Activated gamma-delta T cell (primary cell): ENCODE data around the gene PLVAP.
"Not testable (repeated sequence)": the region's sequence is repeated elsewhere in the genome, so short reads cannot be mapped to it uniquely, and the experiment has no call there.

Experiments used
- DNase-seq: peaks from one replicate; lab custom pipeline; 2025; lab: John Stamatoyannopoulos, UW

PLVAP gene

DNA sequence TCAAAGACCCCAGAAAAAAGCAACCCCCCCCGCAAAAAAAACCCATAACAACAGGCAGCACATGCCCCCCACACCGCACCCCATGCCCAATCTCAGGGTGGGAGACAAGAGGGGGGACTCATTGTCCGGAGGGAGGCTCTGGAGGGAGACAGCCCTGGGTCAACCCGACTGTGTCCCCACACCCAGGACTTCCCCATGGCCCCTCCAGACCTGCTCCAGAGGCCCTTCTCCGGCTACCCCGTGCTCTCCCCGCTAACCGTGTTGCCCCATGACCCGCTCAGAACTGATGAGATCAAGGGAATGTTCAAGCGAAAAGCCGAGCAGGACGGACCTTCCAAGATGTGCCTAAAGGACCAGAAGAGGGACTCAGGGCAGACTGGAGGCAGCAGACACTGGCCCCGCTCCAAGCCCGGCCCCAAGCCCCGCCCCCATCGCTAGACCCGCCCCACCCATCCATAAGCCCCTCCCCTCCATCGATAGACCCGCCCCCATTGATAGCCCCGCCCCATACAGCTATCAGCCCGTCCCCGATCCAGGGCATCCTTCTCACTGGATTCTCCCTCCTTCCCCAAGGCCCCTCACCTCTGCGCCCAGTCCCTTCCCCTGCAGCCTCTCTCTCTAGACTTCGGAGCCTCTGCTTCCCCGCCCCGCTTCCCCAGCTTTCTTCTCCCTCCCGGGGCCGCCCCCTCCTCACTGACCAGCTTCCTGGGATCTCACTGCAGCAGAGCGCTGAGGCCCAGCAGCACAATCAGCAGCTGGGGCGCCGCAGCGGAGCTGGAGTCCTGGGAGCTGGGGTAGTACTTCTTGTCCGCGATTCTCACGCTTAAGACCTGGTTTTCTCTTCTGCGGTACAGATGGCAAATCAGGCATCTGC, 26.1 kb upstream of the PLVAP start:
- DNase-seq: no peak

DNA sequence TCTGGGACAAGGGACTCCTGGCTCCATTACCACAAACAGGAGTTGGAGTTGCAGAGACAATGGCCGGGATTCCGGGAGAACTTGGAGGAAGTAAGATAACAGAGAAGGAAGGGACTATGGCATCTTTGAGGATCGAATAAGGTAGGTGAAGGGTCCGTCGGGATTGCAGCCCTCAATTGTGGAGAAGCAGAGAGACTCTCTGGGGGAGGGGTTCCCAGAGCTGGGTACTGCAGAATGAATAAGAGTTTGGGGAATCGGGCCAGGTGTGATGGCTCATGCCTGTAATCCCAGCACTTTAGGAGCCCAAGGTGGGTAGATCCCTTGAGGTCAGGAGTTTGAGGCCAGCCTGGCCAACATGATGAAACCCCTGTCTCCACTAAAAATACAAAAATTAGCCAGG, 24.5 kb upstream of the PLVAP start:
- no peak for DNase-seq

- DNase-seq: no peak
Observed at GRCh38 chr19:17398902-17399527, 21.9 kb upstream of the PLVAP start.

GRCh38 chr19:17394891-17395415, 17.8 kb upstream of the PLVAP start:
- no peak for DNase-seq

- no peak for DNase-seq
Observed at GRCh38 chr19:17393914-17394313, 16.8 kb upstream of the PLVAP start, which contains the start of gene CCDC194. CCDC194 (minus strand) TSS chr19:17394196; CDS start chr19:17394158, 38 bp downstream.

- DNase-seq: no peak
Observed at GRCh38 chr19:17393002-17393401, 15.9 kb upstream of the PLVAP start.

- DNase-seq: no peak
Observed at GRCh38 chr19:17391371-17392151, 14.4 kb upstream of the PLVAP start.

- DNase-seq: peak; percentile 81
Observed at GRCh38 chr19:17390665-17391370, 13.7 kb upstream of the PLVAP start.

DNA sequence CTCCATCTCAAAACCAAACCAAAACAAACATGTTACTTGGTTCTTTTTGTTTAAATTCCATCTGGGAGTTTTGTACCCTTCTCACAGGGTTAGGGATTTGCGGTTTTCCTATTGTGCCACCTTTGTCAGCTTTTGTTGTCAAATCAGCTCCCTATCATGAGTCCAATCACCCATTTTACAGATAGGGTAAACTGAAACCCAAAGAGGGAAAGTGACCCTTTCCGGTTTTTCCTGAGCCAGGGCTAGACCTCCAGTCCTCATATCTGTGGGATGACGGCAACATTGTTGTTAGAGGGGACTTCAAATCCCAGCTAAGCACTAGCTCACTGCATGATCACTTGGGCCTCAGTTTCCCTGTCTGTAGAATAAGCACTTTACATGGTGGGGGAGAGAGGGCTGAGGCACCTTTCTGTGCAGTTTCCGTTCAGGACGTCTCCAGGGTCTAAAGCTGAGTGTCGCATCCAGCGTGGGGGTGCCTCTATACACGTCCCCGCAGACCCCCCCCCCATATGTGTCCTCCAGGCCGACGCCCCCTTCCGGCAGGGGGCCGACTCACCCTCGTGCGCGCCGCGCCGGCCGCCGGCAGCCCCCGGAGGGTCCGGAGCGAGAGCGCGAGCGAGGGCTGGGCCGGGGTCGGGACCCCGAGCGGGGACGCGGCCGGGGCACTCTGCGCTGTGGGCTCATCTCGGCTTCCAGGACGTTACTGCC, 13.0 kb upstream of the PLVAP start:
- DNase-seq: no peak

GRCh38 chr19:17389288-17389687, 12.1 kb upstream of the PLVAP start:
- no peak for DNase-seq

DNA sequence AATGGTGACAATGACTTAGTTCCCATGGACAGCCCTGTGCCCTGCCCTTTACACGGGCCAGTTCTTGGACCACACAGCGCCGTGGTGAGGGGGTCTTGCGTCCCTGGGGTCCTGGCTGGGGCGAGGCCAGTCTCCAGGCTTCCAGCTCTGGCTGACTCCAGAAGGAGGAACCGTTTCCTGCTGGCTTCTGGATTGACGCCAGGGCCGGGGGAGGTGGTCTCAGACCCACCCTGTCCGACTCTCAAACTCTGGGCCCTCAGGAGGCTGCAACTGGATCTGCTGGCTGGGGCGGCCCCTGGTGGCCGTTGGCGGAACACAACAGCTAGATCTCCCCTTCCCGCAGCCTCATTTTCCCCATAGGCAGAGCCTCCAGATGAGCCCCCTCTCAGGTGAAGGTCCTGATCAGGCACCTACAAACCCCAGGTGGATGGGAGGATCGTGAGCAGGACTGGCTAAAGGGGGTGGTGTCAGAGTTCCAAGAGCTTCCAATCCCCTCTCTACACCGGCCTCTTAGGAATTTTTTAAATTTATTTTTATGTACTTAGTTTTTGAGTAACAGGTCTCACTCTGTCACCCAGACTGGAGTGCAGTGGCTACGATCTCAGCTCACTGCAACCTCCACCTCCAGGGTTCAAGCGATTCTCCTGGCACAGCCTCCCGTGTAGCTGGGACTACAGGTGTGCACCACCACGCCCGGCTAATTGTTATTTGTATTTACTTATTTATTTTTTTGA, 8.9 kb upstream of the PLVAP start:
- DNase-seq: no peak

DNA sequence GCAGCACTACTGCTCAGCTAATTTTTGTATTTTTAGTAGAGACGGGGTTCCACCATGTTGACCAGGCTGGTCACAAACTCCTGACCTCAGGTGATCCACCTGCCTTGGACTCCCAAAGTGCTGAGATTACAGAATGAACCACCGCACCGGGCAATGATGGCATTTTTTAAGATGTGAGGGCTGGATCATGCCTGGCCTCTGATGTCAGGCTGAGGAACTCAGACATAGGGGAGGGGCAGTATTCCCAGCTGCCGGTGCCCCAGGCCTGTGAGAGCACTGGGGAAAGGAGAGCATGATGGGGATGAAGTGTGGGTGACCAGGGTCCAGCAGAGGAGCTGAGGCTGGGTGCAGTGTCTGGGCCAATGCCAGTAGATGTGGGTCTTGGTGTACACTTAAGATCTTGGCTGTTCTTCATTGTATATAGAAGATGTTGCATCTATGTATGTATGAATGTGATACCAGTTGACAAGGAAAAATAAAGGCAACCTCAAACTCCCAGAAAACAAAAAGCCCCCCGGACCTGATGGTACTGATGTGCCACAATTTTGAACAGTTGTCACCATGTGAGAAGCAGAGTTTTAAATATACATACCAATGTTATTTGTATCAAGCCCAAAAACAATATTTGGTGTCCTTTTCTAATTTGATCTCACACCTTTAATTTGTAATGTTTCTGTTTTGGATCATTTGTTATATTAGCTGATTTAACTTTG, 3.4 kb upstream of the PLVAP start:
- no peak for DNase-seq

DNA sequence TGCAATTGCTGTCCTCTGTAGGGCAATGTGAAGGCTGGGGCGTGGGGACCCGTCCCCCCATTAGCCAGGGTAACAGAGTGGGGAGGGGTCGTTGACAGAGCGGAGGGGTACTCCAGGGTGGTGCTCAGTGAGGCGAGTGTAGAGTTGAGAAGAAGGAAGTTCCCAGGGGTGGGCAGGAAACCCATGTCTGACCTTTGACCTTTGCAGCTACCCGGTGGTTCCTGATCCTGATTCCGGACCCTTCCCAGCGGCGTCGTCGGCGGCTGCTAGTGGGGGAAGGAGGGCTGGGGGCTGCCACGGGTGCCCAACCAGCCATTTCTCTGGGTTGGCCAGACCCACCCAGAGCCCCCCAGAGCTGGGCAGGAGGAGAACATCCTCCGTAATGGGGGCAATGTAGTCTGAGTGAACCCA, 2.1 kb upstream of the PLVAP start:
- no peak for DNase-seq

DNA sequence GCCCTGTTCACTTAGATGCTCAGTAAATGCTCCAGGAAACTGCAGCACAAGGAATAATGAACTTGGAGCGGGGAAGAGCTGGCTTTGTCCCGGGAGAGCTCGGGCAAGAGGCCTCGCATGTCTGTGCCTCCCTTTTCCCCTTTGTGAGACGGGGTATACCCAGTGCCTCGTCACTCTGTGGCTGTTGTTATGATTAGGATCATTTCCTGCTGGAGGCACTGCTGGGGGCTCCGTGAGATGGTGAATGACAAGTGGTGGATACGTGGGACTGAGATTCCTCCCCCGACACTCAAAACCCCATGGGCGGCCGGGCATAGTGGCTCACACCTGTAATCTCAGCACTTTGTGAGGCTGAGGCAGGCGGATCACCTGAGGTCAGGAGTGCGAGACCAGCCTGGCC, 1.1 kb upstream of the PLVAP start:
- DNase-seq: no peak

DNA sequence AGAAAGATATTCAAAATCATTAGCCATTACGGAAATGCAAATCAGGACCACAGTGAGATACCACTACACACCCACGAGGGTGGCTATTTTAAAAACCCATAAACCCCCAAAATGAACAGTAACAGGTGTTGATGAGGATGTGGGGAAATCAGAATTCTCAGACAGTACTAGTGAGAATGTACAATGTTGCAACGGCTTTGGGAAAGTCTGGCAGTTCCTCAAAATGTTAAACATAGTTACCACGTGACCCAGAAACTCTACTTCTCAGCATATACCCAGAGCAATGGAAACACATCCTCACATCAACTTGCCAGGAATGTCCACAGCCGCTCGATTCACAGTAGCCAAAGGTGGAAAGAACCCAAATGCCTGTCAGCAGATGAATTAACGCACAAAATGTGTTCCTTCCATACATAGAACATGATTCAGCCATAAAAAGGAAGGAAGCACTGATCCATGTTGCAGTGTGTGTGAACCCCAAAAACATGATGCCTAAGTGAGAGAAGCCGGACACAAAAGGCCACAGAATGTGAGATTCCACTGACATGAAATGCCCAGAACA, 7.0 kb downstream of the PLVAP start:
- DNase-seq: no peak

DNA sequence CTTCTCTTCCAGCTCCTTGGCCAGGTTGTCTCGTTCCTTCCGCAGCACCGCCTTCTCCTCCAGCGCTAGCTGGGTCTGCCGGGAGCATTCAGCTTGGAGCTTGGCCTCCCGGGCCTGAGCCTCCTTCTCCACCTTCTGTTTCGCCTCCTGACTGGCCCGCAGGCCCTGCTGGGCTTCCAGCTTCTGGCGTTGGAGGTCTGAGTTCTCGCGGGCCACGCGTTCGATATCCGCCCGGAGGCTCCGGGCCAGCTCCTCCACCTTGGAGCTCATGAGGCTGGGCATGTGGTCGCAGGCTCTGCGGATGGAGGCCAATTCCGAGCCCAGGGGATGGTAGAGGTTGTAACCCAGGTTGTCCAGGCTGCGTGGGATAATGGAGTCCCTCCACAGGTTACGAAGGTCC, 11.8 kb downstream of the PLVAP start:
- no peak for DNase-seq

GRCh38 chr19:17363852-17364605, 13.1 kb downstream of the PLVAP start:
- DNase-seq: not testable (repeated sequence)
